Heart left ventricle (tissue), 13 donors: ENCODE measurements around the gene STRIT1.

Source experiments
- POLR2A ChIP-seq, 2 donors: fragments of 450-650 bp; IDR thresholded peaks; one replicate each; pipeline ENCODE4 v1.6.1; 2017; ENCODE audit warnings: antibody characterized with exemption in 2 of 2, mild to moderate bottlenecking in 2 of 2, moderate library complexity in 2 of 2
- TF ChIP-seq, protein P1 (sequence below), 12 donors: fragments of 200-600 bp; sonication (generic) in 4 of 12; IDR thresholded peaks; one replicate each; pipeline versions ENCODE4 v1.5.0 to v1.8.0; 2018 to 2022; ENCODE audit warnings: antibody characterized with exemption in 12 of 12, mild to moderate bottlenecking in 5 of 12
- donor health status: ischemic (EF 13 %, LVEDD 7.1; RV severe dilation, severe dysfunction).
- donor health status: DM: no; HTN: yes; CAD: no.
- donor health status: DM: no; HTN: no; CAD: no.
- donor health status: ischemic (EF 25% LVEDD 6.9; RV normal size, moderate dysfunction).
- donor health status: ischemic (EF 25% LVEDD 5.7; RV mildly dilated, moderate dysfunction).
- donor health status: ischemic (EF 35%, LVEDD 5.7; RV mildly dilated, moderate dysfunction).
- donor health status: nonischemic (EF 11% LVEDD 7.7; RV severe dilation, severe dysfunction).
- donor health status: DM: yes; HTN: yes; CAD: no.
- donor health status: PGD.
- donor health status: ischemic (EF 29% LVEDD 5.4; RV normal size, mild dysfunction).
- donor health status: nonischemic (EF 23%, LVEDD 6.1; RV moderate dilation, normal function).

DNA sequence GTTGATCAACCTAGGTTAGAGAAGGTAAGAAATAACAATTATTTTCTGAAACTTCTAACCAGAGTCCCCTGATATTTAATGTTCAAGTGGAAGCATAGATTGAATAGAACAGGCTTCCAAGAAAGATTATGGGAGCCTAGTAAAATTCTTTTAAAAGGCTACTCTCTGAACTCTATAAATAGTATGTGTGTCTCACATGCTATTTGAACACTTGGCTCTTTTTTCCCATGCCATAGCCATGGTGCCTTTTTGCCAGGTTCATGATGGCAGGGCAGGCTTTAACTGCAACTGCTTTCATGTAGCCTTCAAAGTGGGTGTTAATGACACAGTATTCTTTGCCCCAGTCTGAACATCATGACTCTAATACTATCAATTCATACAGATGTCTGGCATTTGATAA is 22.9 kb upstream of the STRIT1 start:
- TF ChIP-seq, protein P1, sequence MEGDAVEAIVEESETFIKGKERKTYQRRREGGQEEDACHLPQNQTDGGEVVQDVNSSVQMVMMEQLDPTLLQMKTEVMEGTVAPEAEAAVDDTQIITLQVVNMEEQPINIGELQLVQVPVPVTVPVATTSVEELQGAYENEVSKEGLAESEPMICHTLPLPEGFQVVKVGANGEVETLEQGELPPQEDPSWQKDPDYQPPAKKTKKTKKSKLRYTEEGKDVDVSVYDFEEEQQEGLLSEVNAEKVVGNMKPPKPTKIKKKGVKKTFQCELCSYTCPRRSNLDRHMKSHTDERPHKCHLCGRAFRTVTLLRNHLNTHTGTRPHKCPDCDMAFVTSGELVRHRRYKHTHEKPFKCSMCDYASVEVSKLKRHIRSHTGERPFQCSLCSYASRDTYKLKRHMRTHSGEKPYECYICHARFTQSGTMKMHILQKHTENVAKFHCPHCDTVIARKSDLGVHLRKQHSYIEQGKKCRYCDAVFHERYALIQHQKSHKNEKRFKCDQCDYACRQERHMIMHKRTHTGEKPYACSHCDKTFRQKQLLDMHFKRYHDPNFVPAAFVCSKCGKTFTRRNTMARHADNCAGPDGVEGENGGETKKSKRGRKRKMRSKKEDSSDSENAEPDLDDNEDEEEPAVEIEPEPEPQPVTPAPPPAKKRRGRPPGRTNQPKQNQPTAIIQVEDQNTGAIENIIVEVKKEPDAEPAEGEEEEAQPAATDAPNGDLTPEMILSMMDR (IDR thresholded peaks at IDR 0.05): no peak
- TF ChIP-seq POLR2A (IDR thresholded peaks at IDR 0.05): no peak
